Ectodermal cell (in vitro differentiated cells): ENCODE measurements around the gene SMYD3.

ENCODE experiments used
- H3K27ac ChIP-seq: 2 replicates; pipeline ENCODE4 v1.7.0; 2013; ENCODE audit warnings: mild to moderate bottlenecking, low read depth, low read length; ENCODE audit not compliant: insufficient read depth, poor library complexity, severe bottlenecking
- H3K27me3 ChIP-seq: 2 replicates; pipeline ENCODE4 v1.7.0; 2013; ENCODE audit warnings: mild to moderate bottlenecking, low read length; ENCODE audit not compliant: insufficient read depth, control insufficient read depth, poor library complexity, severe bottlenecking
- H3K36me3 ChIP-seq: one replicate; pipeline ENCODE4 v1.7.0; 2013; ENCODE audit warnings: low read length; ENCODE audit not compliant: control insufficient read depth, insufficient read depth
- H3K4me1 ChIP-seq: one replicate; pipeline ENCODE4 v1.7.0; 2013; ENCODE audit warnings: low read length; ENCODE audit not compliant: control insufficient read depth, insufficient read depth
- H3K4me3 ChIP-seq: 2 replicates; pipeline ENCODE4 v1.7.0; 2013; ENCODE audit warnings: low read depth, low read length, control low read depth; ENCODE audit not compliant: insufficient read depth
- H3K9me3 ChIP-seq: 2 replicates; pipeline ENCODE4 v1.7.0; 2013; ENCODE audit warnings: mild to moderate bottlenecking, low read length, moderate library complexity; ENCODE audit not compliant: control insufficient read depth
- WGBS, 2 experiments: methylation state at CpG; one replicate each; pipeline ENCODE4 v1.1.7; 2013; ENCODE audit warnings: missing lambda C conversion rate in 2 of 2; 5-methylcytosine and 5-hydroxymethylcytosine counted together

SMYD3 gene

GRCh38 chr1:246108278-246108925, 398.7 kb downstream of the SMYD3 start:
- no peaks in the 10 kb centered on the region for H3K9me3 ChIP-seq
- H3K27me3 ChIP-seq = no peaks in the 10 kb centered on the region
- no peaks in the 10 kb centered on the region for H3K36me3 ChIP-seq
- WGBS, 2 experiments = 85 to 90% methylated on average over 6 of the region's 6 CpGs
- peaks cover 38% of the 10 kb centered on the region for H3K4me1 ChIP-seq
- no peak overlapping the region for H3K27ac ChIP-seq
- no peak overlapping the region for H3K4me3 ChIP-seq

DNA sequence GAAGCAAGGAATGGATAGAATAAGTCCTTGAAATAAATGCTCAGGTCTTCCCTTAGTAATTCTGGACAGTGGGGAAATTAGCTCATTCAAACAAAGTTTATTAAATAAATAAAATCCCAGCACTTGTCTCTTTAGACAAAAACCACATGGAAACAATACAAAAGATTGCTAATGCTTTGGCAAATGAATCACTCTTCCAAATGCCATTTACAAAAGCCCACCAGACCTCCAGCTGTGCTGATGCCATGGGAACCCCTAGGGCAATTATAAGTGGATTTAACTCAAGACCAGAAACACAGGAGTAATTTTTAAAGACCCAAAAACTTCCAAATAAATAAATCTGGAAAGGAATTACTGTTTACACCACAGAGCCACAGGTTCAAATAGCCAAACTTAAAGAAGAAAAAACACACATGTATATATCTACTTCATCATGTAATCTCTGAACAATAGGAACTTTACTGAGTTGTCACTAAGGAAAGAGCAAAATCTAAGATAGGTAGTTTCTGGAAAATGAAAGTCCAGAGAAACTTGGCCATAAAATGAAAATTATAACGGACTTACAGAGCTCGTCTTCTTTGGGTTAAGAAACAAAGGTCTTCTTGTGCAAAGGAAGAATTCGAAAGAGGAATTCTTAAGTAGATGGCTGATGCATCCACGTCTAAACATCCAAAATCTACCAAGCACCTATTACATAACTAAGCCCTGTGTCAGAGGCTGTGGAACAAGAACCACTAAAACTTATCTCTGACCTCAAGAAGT, 399.4 kb downstream of the SMYD3 start:
- no peaks in the 10 kb centered on the region for H3K36me3 ChIP-seq
- H3K4me1 ChIP-seq = peaks cover 38% of the 10 kb centered on the region
- H3K27me3 ChIP-seq = no peaks in the 10 kb centered on the region
- H3K4me3 ChIP-seq = no peak overlapping the region
- no peaks in the 10 kb centered on the region for H3K9me3 ChIP-seq
- peak overlapping the region; percentile 22 for H3K27ac ChIP-seq
- 55 to 80% methylated on average over 3 to 4 of the region's 4 CpGs for WGBS, 2 experiments

DNA sequence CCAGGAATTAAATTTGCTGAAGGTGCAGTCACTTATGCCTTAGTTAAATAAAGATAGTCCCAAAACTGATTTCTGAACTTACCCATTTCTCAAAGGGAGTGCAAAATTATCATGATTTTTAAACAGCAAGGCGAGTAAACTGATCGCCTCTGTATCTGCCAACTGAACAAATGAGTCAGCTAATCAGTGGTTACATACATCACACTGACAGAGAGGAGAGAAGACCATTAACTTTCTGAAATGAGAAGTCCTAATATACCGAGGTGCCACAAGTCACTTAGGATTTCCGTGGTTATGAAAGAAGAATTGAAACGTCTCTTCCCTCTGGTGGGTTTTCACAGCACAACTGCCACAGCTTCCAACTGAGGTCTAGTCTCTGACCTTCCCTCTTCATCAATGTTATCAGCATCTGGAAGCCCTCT, 400.7 kb downstream of the SMYD3 start:
- H3K9me3 ChIP-seq = no peaks in the 10 kb centered on the region
- H3K4me1 ChIP-seq = peaks cover 38% of the 10 kb centered on the region
- H3K27ac ChIP-seq = no peak overlapping the region
- H3K36me3 ChIP-seq = no peaks in the 10 kb centered on the region
- H3K4me3 ChIP-seq = no peak overlapping the region
- 95% methylated on average over 5 of the region's 5 CpGs for WGBS, 2 experiments
- H3K27me3 ChIP-seq = no peaks in the 10 kb centered on the region

DNA sequence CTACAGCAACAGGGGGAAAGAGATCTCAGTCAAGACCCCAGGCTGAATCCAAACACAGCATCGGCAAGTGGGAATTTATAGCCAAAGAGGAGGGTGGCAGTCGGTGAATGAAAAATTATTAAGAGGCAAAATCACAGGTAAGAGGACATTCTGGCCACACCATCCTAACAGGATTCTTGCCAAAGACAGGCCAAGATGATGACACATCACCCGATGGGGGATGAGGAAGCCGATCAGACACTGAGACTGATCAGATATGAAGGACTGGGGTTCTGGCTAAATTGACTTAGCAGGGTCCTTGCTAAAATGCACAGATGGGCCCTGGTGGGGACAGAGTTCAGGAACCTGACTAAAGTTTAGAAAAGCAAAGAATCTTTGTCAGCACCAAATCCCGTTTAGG, 402.2 kb downstream of the SMYD3 start:
- Histone ChIP-seq H3K36me3 (no peaks in the 10 kb centered on the region), H3K27me3 (no peaks in the 10 kb centered on the region), H3K27ac (no peak overlapping the region), H3K4me1 (peaks cover 26% of the 10 kb centered on the region), H3K4me3 (no peak overlapping the region), H3K9me3 (no peaks in the 10 kb centered on the region)
- WGBS, 2 experiments = 95 to 97% methylated on average over 5 of the region's 5 CpGs

DNA sequence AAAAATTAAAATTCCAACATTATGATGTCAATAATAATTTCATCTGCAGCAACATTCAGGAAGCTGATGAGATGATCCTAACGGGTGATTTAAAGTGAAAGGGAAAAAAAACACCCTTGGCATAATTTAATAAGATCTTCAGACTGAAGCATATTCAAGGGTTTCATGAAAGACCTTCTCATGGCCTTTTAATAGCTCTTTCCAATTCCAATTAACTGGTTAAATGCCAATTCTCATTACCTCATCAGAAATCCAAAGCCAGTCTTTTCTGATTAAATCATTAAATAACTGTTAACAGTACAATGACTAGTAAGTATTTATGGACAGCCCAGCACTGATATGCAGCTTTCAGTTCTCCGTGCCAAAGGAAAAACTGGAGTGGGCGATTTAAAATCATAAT, 407.5 kb downstream of the SMYD3 start:
- 86 to 98% methylated on average over 1 to 3 of the region's 3 CpGs for WGBS, 2 experiments
- Histone ChIP-seq H3K27me3 (no peaks in the 10 kb centered on the region), H3K36me3 (no peaks in the 10 kb centered on the region), H3K9me3 (no peaks in the 10 kb centered on the region), H3K4me3 (no peak overlapping the region), H3K27ac (no peak overlapping the region), H3K4me1 (peaks cover 7% of the 10 kb centered on the region)

GRCh38 chr1:246096356-246096755, 410.7 kb downstream of the SMYD3 start:
- Histone ChIP-seq H3K9me3 (no peaks in the 10 kb centered on the region), H3K4me3 (no peak overlapping the region), H3K36me3 (no peaks in the 10 kb centered on the region), H3K27ac (no peak overlapping the region), H3K4me1 (peaks cover 11% of the 10 kb centered on the region), H3K27me3 (no peaks in the 10 kb centered on the region)
- WGBS, 2 experiments = 98 to 99% methylated on average over 4 to 5 of the region's 5 CpGs

DNA sequence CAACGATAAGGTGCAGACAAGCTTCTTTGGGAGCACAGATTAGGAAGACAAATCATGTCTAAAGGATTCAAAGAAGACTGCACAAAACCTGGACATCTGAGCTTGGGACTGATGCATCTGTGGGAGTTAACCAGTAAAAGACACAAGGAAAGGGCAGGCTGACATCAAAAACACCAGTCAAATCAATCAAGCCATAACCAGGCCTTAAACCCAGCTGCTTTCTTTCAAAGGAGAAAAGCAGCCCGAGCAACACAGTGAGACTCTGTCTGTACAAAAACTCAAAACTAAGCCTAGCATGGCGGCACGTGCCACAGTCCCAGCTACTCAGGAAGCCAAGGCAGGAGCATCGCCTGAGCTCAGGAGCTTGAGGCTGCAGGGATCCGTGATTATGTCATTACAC, 411.6 kb downstream of the SMYD3 start:
- no peaks in the 10 kb centered on the region for H3K36me3 ChIP-seq
- H3K4me3 ChIP-seq = no peak overlapping the region
- H3K4me1 ChIP-seq = peaks cover 11% of the 10 kb centered on the region
- H3K9me3 ChIP-seq = no peaks in the 10 kb centered on the region
- no peak overlapping the region for H3K27ac ChIP-seq
- 85 to 86% methylated on average over 6 of the region's 6 CpGs for WGBS, 2 experiments
- no peaks in the 10 kb centered on the region for H3K27me3 ChIP-seq

DNA sequence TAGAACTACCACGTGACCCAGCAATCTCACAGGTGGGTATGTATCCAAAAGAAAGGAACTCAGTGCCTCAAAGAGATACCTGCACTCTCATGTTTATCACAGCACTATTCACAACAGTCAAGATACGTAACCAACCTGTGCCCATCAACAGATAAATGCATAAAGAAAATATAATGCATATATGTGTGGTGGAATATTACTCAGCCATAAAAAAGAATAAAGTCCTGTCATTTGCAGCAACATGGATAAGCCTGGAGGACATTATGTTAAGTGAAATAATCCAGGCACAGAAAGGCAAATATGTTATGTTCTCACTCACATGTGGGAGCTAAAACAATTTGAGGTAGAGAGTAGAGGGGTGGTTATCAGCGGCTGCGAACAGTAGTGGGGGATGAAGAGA, 413.8 kb downstream of the SMYD3 start:
- no peak overlapping the region for H3K27ac ChIP-seq
- H3K36me3 ChIP-seq = no peaks in the 10 kb centered on the region
- no peaks in the 10 kb centered on the region for H3K9me3 ChIP-seq
- H3K4me3 ChIP-seq = no peak overlapping the region
- peaks cover 11% of the 10 kb centered on the region for H3K4me1 ChIP-seq
- no peaks in the 10 kb centered on the region for H3K27me3 ChIP-seq
- WGBS, 2 experiments = 94 to 100% methylated on average over 1 to 2 of the region's 4 CpGs

GRCh38 chr1:246092136-246092535, 414.9 kb downstream of the SMYD3 start:
- 90 to 96% methylated on average over 4 of the region's 4 CpGs for WGBS, 2 experiments
- no peak overlapping the region for H3K4me3 ChIP-seq
- no peaks in the 10 kb centered on the region for H3K9me3 ChIP-seq
- no peak overlapping the region for H3K27ac ChIP-seq
- H3K4me1 ChIP-seq = peaks cover 7% of the 10 kb centered on the region
- H3K27me3 ChIP-seq = no peaks in the 10 kb centered on the region
- no peaks in the 10 kb centered on the region for H3K36me3 ChIP-seq

GRCh38 chr1:246091477-246091876, 415.6 kb downstream of the SMYD3 start:
- WGBS, 2 experiments = 91 to 93% methylated on average over 4 of the region's 4 CpGs
- no peaks in the 10 kb centered on the region for H3K36me3 ChIP-seq
- peaks cover 4% of the 10 kb centered on the region for H3K4me1 ChIP-seq
- no peak overlapping the region for H3K4me3 ChIP-seq
- no peaks in the 10 kb centered on the region for H3K27me3 ChIP-seq
- H3K27ac ChIP-seq = no peak overlapping the region
- no peaks in the 10 kb centered on the region for H3K9me3 ChIP-seq
